GM19372 (cell line): ENCODE measurements around the gene IQSEC1.
A peak's percentile ranks its signal among the peaks of the same experiment; 100 is the strongest.

Experiments used
- ATAC-seq: cut with Tn5 transposase; IDR thresholded peaks from one replicate; pipeline ENCODE4 v1.9.1; 2021; ENCODE audit warnings: mild to moderate bottlenecking, low read depth, moderate library complexity; ENCODE audit not compliant: unreplicated experiment

IQSEC1 gene

GRCh38 chr3:13071695-13072094 is 1.5 kb downstream of the IQSEC1 start:
- no peak for ATAC-seq

GRCh38 chr3:13070391-13071070 is 2.7 kb downstream of the IQSEC1 start:
- ATAC-seq: no peak

GRCh38 chr3:13069495-13069894 is 3.7 kb downstream of the IQSEC1 start:
- ATAC-seq: peak; percentile 47

GRCh38 chr3:13068269-13069010 is 4.8 kb downstream of the IQSEC1 start:
- ATAC-seq: no peak

GRCh38 chr3:13067778-13068177 is 5.5 kb downstream of the IQSEC1 start:
- ATAC-seq: no peak

GRCh38 chr3:13066834-13067233 is 6.4 kb downstream of the IQSEC1 start:
- no peak for ATAC-seq

GRCh38 chr3:13066236-13066635 is 7.0 kb downstream of the IQSEC1 start:
- no peak for ATAC-seq

GRCh38 chr3:13065727-13066126 is 7.5 kb downstream of the IQSEC1 start:
- no peak for ATAC-seq

- no peak for ATAC-seq
Observed at GRCh38 chr3:13064964-13065363, 8.3 kb downstream of the IQSEC1 start.

- no peak for ATAC-seq
Observed at GRCh38 chr3:13064159-13064868, 8.9 kb downstream of the IQSEC1 start.

GRCh38 chr3:13063225-13063624 is 10.0 kb downstream of the IQSEC1 start:
- no peak for ATAC-seq

GRCh38 chr3:13062647-13063046 is 10.6 kb downstream of the IQSEC1 start:
- no peak for ATAC-seq

GRCh38 chr3:13060341-13060910 is 12.8 kb downstream of the IQSEC1 start:
- no peak for ATAC-seq

- no peak for ATAC-seq
Observed at GRCh38 chr3:13058346-13059120, 14.7 kb downstream of the IQSEC1 start.

- no peak for ATAC-seq
Observed at GRCh38 chr3:13057282-13058040, 15.8 kb downstream of the IQSEC1 start.

- ATAC-seq: no peak
Observed at GRCh38 chr3:13055634-13056033, 17.6 kb downstream of the IQSEC1 start.

- ATAC-seq: no peak
Observed at GRCh38 chr3:13054341-13055285, 18.6 kb downstream of the IQSEC1 start.

- ATAC-seq: no peak
Observed at GRCh38 chr3:13053893-13054292, 19.3 kb downstream of the IQSEC1 start.

- no peak for ATAC-seq
Observed at GRCh38 chr3:13053420-13053819, 19.8 kb downstream of the IQSEC1 start.
